GM12873 (cell line): ENCODE measurements around the gene CD109.

ENCODE experiments used
- TF ChIP-seq, protein P1 (sequence below): IDR thresholded peaks from 2 replicates; pipeline ENCODE4 v1.5.1; 2012; ENCODE audit warnings: low read depth, mild to moderate bottlenecking, moderate library complexity, low read length, control low read depth; ENCODE audit not compliant: insufficient read depth; ENCODE audit errors: missing control alignments

CD109 gene

DNA sequence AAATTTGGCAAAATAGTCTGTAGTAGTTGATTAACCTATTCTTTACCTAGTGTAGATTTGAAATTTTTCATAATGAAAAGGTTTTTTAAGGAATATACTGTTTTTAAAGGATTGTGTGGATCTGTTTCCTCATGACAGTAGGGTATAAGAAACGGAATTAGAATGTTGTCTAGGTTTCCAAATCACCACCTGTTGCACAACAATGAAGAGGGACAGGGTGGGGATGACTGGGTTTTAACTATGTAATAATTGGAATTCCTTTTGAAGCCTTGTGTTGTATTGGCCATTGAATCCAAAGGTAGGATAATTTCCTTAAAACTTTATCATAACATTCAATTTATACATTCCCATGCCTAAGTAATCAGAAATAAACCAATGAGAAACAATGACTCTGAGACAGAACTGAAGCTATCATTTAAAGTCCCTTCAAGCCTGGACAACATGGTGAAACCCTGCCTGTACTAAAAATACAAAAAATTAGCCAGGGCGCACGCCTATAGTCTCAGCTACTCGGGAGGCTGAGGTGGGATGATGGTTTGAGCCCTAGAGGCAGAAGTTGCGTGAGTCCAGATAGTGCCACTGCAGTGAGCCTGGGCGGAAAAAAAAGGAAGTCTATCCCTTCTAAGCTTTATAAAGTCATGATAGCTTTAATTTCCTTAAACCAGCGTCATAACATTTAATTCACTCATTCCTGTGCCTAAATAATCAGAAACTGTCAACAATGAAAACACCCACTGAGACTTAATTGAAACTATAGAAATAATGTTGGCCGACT is 23.9 kb upstream of the CD109 start:
- TF ChIP-seq, protein P1, sequence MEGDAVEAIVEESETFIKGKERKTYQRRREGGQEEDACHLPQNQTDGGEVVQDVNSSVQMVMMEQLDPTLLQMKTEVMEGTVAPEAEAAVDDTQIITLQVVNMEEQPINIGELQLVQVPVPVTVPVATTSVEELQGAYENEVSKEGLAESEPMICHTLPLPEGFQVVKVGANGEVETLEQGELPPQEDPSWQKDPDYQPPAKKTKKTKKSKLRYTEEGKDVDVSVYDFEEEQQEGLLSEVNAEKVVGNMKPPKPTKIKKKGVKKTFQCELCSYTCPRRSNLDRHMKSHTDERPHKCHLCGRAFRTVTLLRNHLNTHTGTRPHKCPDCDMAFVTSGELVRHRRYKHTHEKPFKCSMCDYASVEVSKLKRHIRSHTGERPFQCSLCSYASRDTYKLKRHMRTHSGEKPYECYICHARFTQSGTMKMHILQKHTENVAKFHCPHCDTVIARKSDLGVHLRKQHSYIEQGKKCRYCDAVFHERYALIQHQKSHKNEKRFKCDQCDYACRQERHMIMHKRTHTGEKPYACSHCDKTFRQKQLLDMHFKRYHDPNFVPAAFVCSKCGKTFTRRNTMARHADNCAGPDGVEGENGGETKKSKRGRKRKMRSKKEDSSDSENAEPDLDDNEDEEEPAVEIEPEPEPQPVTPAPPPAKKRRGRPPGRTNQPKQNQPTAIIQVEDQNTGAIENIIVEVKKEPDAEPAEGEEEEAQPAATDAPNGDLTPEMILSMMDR: no peak

DNA sequence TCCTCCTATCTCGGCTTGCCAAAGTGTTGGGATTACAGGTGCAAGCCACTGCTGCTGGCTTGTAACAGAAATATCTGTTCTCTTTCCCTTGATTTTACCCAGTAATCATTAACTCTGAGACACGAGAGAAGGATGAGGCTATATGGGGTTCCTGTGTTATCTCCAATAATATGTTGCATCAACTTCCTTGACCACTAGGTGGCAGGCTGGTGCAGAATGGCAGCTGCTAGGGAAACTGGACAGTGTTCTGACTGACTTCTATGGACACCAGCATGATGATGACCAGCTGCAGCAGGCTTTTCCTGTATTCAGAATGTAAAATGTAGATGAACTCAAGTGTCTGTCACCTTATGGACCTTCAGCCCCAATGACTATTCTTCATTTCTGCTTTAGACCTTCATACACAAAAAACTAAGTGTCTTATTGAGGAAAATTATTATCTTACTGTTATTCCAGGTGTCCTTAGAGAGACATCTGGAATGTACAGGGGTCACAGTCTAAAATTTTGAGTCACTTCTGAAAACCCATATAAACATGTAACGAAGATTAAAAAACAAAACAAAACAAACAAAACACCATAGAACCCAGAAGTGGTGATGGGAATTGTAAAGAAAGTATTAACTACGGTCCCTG is 20.4 kb upstream of the CD109 start:
- TF ChIP-seq, protein P1: peak; percentile 91

DNA sequence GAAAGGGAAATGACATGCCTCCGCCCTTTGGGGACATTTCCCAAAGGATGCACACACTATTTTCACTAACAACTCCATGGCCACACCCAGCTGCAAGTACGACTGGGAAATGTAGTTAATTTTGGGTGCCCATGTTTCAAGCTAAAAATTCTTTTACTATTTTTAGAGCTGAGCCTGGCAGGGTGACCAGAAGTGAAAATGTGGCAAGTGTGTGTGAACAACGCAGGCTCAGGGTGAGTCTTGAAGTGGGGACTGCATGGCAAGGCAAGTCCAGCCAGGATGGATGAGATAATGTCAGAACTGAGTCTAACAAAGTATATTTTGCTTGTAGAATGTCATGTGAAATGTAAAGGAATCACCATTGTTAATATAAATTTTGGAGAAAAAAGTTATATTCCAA is 17.0 kb upstream of the CD109 start:
- TF ChIP-seq, protein P1: no peak

DNA sequence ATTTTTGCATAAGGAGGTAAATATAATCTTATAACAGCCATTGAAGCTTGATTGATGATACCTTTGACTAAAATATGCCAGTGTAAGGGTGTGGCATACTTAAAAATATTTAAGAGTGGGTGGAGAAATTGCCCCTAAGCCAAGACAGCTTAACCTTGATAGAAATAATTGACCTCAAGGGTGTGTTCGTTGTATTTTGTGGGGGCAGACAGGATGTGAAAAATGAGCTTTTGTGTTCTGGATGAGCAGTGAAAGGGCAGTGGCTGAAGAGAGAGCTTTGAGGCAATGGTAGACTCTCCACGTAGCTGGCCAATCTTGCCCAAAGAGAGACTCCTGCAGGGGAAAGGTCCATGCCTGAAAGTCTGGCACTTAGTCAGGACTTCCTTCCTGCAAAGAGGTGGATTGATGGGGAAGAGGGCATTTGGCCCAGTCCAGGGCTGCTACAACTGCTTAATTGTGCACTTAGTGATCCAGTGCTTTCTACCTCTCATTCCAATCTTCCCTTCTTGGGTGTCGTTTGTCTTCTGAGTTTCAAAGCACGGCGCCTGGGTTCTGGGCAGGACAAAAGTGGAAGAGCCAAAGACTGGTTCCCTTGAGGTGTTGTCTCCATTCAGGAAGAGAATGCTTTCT is 15.6 kb upstream of the CD109 start:
- TF ChIP-seq, protein P1: no peak

DNA sequence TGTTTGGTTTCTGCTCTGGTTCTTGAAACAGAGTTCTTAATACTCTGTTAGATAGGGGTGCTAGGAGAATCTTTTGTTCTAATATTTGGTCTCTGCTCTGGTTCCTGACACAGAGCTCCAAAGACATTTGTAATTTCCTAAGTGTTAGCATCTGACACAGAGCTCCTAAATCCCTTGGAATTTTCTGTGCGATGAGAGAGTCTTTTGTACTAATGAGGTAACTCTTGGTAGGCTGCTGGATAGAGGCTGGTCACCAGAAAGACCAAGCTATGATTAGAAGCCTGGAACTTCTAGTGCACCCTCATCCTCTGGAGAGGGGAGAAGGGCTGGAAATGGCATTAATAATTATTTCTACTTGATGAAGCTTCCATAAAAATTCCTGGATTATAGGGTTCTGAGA is 7.7 kb upstream of the CD109 start:
- TF ChIP-seq, protein P1: no peak

DNA sequence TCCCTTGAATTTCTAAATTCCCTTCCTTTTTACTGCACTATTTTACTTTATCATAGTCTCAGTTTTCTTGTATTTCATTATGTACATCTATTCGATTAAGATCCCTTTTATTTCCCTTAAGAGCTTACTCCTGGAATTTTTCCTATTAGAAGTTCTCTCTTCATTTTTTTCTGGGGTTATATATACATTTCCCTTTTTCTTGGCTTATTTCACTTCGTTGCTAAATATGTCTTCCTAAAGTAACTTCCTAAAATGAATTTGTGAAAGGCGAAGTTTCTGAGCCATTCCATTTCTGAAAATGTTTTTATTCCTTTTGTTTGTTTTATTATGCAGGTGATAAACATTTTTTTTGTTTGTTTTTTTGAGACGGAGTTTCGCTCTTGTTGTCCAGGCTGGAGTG is 5.9 kb upstream of the CD109 start:
- TF ChIP-seq, protein P1: no peak

DNA sequence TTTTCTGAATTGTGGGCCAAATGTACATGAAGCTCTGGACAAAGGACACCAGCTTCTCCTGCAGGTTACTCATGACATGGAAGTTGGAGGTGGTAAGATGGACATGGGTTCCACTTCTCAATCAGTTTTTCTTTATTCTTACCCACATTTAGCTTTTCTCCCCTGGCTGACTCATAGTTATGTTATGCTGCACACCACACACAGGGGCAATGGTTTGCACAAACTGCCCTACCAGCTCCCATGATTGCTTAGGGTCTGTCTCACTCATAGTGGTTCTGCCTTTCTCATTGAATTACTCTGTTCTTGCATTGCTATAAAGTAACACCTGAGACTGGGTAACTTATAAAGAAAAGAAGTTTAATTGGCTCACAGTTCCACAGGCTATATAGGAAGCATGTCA is 4.5 kb upstream of the CD109 start:
- TF ChIP-seq, protein P1: no peak
